Natural killer cell (primary cell): ENCODE results near the gene YJEFN3. TPM values are rescaled to one million over a fixed set of nuclear protein-coding genes. Genes with fewer than 3 reads are reported as not detected.

Source experiments
- ATAC-seq, 3 donors: fragments of 150-1000 bp in 2 of 3; fragments of 200-7000 bp in 1 of 3; cut with Tn5 transposase; 1 replicate in 1 of 3; 2 replicates in 2 of 3; pipeline ENCODE4 v1.10.0; 2021; ENCODE audit warnings: mild to moderate bottlenecking in 2 of 3, moderate library complexity in 2 of 3
- DNase-seq, 2 donors: peaks; one replicate each; pipeline versions ENCODE4 v3.0.0 to v3.0.0-alpha.2; 2013 to 2021; ENCODE audit warnings: mixed read lengths in 1 of 2
- H3K27ac ChIP-seq: one replicate; pipeline ENCODE4 v1.5.1; 2013; ENCODE audit warnings: mild to moderate bottlenecking, low read length
- H3K27me3 ChIP-seq: one replicate; pipeline ENCODE4 v1.6.1; 2013; ENCODE audit warnings: low read length; ENCODE audit not compliant: control insufficient read depth, insufficient read depth
- H3K36me3 ChIP-seq: one replicate; pipeline ENCODE4 v1.6.1; 2013; ENCODE audit warnings: low read length; ENCODE audit not compliant: control insufficient read depth, insufficient read depth
- H3K4me1 ChIP-seq: one replicate; pipeline ENCODE4 v1.6.1; 2013; ENCODE audit warnings: low read length; ENCODE audit not compliant: control insufficient read depth, insufficient read depth
- H3K4me3 ChIP-seq: one replicate; pipeline ENCODE4 v1.5.1; 2013; ENCODE audit warnings: low read length
- H3K9me3 ChIP-seq: one replicate; pipeline ENCODE4 v1.6.1; 2013; ENCODE audit warnings: low read length; ENCODE audit not compliant: control insufficient read depth, insufficient read depth
- H3K27ac Mint-ChIP-seq, 2 donors: one replicate each; pipeline ENCODE4 v1.8.0; 2022; ENCODE audit warnings: mild to moderate bottlenecking in 2 of 2, mixed read lengths in 2 of 2, moderate library complexity in 1 of 2
- H3K27me3 Mint-ChIP-seq, 2 donors: one replicate each; pipeline ENCODE4 v1.8.0; 2022; ENCODE audit warnings: low read depth in 2 of 2, mixed read lengths in 2 of 2
- H3K36me3 Mint-ChIP-seq: one replicate; pipeline ENCODE4 v1.8.0; 2022; ENCODE audit warnings: mixed read lengths
- H3K4me1 Mint-ChIP-seq, 2 donors: one replicate each; pipeline ENCODE4 v1.8.0; 2022; ENCODE audit warnings: mixed read lengths in 2 of 2
- H3K4me3 Mint-ChIP-seq: one replicate; pipeline ENCODE4 v1.8.0; 2022; ENCODE audit warnings: mild to moderate bottlenecking, moderate library complexity, mixed read lengths
- H3K9me3 Mint-ChIP-seq, 2 donors: one replicate each; pipeline ENCODE4 v1.8.0; 2022; ENCODE audit warnings: mixed read lengths in 2 of 2
- CTCF ChIP-seq: fragments of 200-600 bp; IDR thresholded peaks from one replicate; pipeline ENCODE4 v1.8.0; 2022; ENCODE audit warnings: antibody characterized with exemption
- WGBS: methylation state at CpG from one replicate; pipeline ENCODE4 v1.1.7; 2013; ENCODE audit warnings: missing lambda C conversion rate; ENCODE audit not compliant: insufficient coverage; 5-methylcytosine and 5-hydroxymethylcytosine counted together
- intact Hi-C: fragments of 100-400 bp; cut with micrococcal nuclease; formaldehyde crosslinking; loops from one replicate; pipeline ENCODE4 v1.14.2; 2022
- total RNA-seq, 4 donors: library from RNA; stranded (reverse); fragments of 120-200 nt in 1 of 4; gene quantifications; one replicate each; pipeline versions ENCODE4 v1.2.3 to v1.2.4, GENCODE V29; 2013 to 2022

Gene YJEFN3
- total RNA-seq, 3 donors from 2014 or later (not counting 1 experiment from before 2014, with no cell fraction given): 4.0 to 6.0 (median 4.3) TPM

- intact Hi-C loops: no loop called here
- H3K4me3 Mint-ChIP-seq: no peak overlapping the region
- Histone ChIP-seq H3K27ac (no peak overlapping the region), H3K4me1 (no peaks in the 10 kb centered on the region), H3K9me3 (no peaks in the 10 kb centered on the region), H3K4me3 (no peak overlapping the region), H3K27me3 (no peaks in the 10 kb centered on the region), H3K36me3 (peaks cover 21% of the 10 kb centered on the region)
- no peaks in the 10 kb centered on the region for H3K36me3 Mint-ChIP-seq
- no peaks in the 10 kb centered on the region for H3K9me3 Mint-ChIP-seq
- 93% methylated on average over 23 of the region's 23 CpGs for WGBS
- no peak for ATAC-seq
- no peak overlapping the region for H3K27ac Mint-ChIP-seq
- H3K4me1 Mint-ChIP-seq: peaks cover 2 to 13% of the 10 kb centered on the region in 2 donors
- no peak for TF ChIP-seq CTCF
- DNase-seq: no peak
- no peaks in the 10 kb centered on the region for H3K27me3 Mint-ChIP-seq
Measured at GRCh38 chr19:19525611-19526380, 2.9 kb upstream of the YJEFN3 start.

- peaks cover 0 to 10% of the 10 kb centered on the region in 2 donors for H3K4me1 Mint-ChIP-seq
- Histone ChIP-seq H3K4me1 (no peaks in the 10 kb centered on the region), H3K9me3 (no peaks in the 10 kb centered on the region), H3K36me3 (peaks cover 21% of the 10 kb centered on the region), H3K4me3 (no peak overlapping the region), H3K27ac (no peak overlapping the region), H3K27me3 (no peaks in the 10 kb centered on the region)
- intact Hi-C loops: no loop called here
- no peaks in the 10 kb centered on the region for H3K36me3 Mint-ChIP-seq
- DNase-seq (no peak), ATAC-seq (no peak)
- H3K9me3 Mint-ChIP-seq: no peaks in the 10 kb centered on the region
- H3K27ac Mint-ChIP-seq: no peak overlapping the region
- no peak for TF ChIP-seq CTCF
- no peaks in the 10 kb centered on the region for H3K27me3 Mint-ChIP-seq
- 42% methylated on average over 26 of the region's 28 CpGs for WGBS
- no peak overlapping the region for H3K4me3 Mint-ChIP-seq
Measured at GRCh38 chr19:19526581-19527370, 1.9 kb upstream of the YJEFN3 start.

- H3K4me3 Mint-ChIP-seq: no peak overlapping the region
- H3K4me1 Mint-ChIP-seq: peaks cover 5 to 14% of the 10 kb centered on the region in 2 donors
- H3K27ac ChIP-seq: no peak overlapping the region
- ATAC-seq: no peak
- WGBS: 73% methylated on average over 9 of the region's 9 CpGs
- no peaks in the 10 kb centered on the region for H3K36me3 Mint-ChIP-seq
- no peak for DNase-seq
- no peak overlapping the region for H3K4me3 ChIP-seq
- H3K9me3 ChIP-seq: no peaks in the 10 kb centered on the region
- peaks cover 5% of the 10 kb centered on the region for H3K4me1 ChIP-seq
- H3K27me3 ChIP-seq: no peaks in the 10 kb centered on the region
- peaks cover 21% of the 10 kb centered on the region for H3K36me3 ChIP-seq
- H3K27ac Mint-ChIP-seq: no peak overlapping the region
- TF ChIP-seq CTCF: no peak
- no peaks in the 10 kb centered on the region for H3K27me3 Mint-ChIP-seq
- no peaks in the 10 kb centered on the region for H3K9me3 Mint-ChIP-seq
- intact Hi-C loops: no loop called here
Measured at GRCh38 chr19:19527371-19527656, 1.4 kb upstream of the YJEFN3 start.
